Measurements from ENCODE around the gene CAMTA1. TPM values are rescaled to one million over a fixed set of nuclear protein-coding genes. Genes with fewer than 3 reads are reported as not detected.

CAMTA1 gene
- total and polyA plus RNA-seq, 12 donors = 123 to 265 (median 142) TPM

GRCh38 chr1:7420470-7421100 lies 635.3 kb downstream of the CAMTA1 start:
- Histone ChIP-seq H3K27ac (no peak overlapping the region), H3K4me3 (no peak overlapping the region), H3K4me1 (no peaks in the 10 kb centered on the region), H3K27me3 (no peaks in the 10 kb centered on the region), H3K36me3 (no peaks in the 10 kb centered on the region), H3K9me3 (peaks cover 0 to 5% (median 0%) of the 10 kb centered on the region in 11 donors)
- no peak for DNase-seq
- TF ChIP-seq CTCF (IDR thresholded peaks at IDR 0.05) = no peak
- ATAC-seq = no peak
- 60 to 64% methylated on average over 6 of the region's 6 CpGs for WGBS, 2 donors
- intact Hi-C loops (cut with DNase I) = no loop called here

- peaks cover 0 to 5% (median 0%) of the 10 kb centered on the region in 11 donors for H3K9me3 ChIP-seq
- no peaks in the 10 kb centered on the region for H3K36me3 ChIP-seq
- H3K27me3 ChIP-seq = no peaks in the 10 kb centered on the region
- no peak overlapping the region for H3K4me3 ChIP-seq
- ATAC-seq = no peak
- no peaks in the 10 kb centered on the region for H3K4me1 ChIP-seq
- TF ChIP-seq CTCF (IDR thresholded peaks at IDR 0.05) = no peak
- 81 to 87% methylated on average over 12 of the region's 12 CpGs for WGBS, 2 donors
- no peak overlapping the region for H3K27ac ChIP-seq
- DNase-seq = no peak
- intact Hi-C loops (cut with DNase I) = no loop called here
Observed at GRCh38 chr1:7421471-7422075, 636.3 kb downstream of the CAMTA1 start.

- Histone ChIP-seq H3K36me3 (no peaks in the 10 kb centered on the region), H3K27ac (no peak overlapping the region), H3K27me3 (no peaks in the 10 kb centered on the region), H3K4me3 (no peak overlapping the region), H3K4me1 (no peaks in the 10 kb centered on the region), H3K9me3 (peaks cover 0 to 5% (median 0%) of the 10 kb centered on the region in 11 donors)
- ATAC-seq (no peak), DNase-seq (no peak)
- no peak for TF ChIP-seq CTCF (IDR thresholded peaks at IDR 0.05)
- intact Hi-C loops (cut with DNase I) = no loop called here
- WGBS, 2 donors = 93 to 96% methylated on average over 6 of the region's 6 CpGs
Observed at GRCh38 chr1:7422081-7422480, 636.8 kb downstream of the CAMTA1 start.

DNA sequence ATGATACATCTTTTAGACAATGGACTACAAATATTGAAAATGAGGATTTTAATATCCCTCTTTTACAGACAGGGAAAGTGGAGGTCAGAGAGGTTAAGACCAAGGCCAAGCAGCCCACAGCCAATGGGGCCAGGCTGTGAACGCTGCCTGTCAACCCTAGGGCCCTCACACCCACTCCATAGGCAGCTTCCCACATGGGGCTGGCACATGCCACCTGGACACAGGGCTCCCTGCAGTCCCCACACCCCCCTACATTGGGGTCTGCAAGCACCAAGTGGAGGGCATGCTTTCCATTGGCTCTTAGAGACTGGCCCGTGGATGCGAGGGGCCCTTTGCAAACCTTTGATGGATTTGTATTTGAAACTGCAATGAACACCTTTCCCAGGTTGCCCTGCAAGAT lies 637.3 kb downstream of the CAMTA1 start:
- Histone ChIP-seq H3K4me1 (no peaks in the 10 kb centered on the region), H3K9me3 (peaks cover 0 to 5% (median 0%) of the 10 kb centered on the region in 11 donors), H3K27ac (no peak overlapping the region), H3K27me3 (no peaks in the 10 kb centered on the region), H3K36me3 (no peaks in the 10 kb centered on the region), H3K4me3 (no peak overlapping the region)
- no peak for TF ChIP-seq CTCF (IDR thresholded peaks at IDR 0.05)
- ATAC-seq = no peak
- 97% methylated on average over 3 of the region's 3 CpGs for WGBS, 2 donors
- intact Hi-C loops (cut with DNase I) = no loop called here
- no peak for DNase-seq
